ENCODE results near the gene WDFY3.

DNA sequence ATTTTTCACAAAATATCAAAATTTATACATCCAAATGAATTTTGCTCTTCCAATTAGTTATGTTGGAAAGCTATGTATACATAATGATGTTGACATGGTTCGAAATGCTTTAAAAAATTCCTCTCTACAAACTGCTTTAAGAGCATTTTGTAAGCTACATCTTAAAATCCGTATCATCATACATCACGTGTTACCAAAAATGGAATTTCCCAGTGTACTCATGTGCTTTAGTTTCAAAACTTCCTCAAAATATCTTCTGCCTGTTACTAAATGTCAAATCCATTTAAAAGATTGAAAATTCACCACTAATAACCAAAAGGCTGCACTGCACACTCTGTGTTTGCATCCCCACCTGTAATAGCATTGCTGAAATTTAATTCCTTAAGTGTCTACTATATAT, 87.9 kb downstream of the WDFY3 start:
- TF ChIP-seq POLR2AphosphoS5 (IDR thresholded peaks at IDR 0.05) (no peak), POLR2A (IDR thresholded peaks at IDR 0.05) (no peak), CTCF (IDR thresholded peaks at IDR 0.05) (no peak), EP300 (IDR thresholded peaks at IDR 0.05) (no peak)

Measured in stomach (tissue), 4 donors.